ENCODE measurements around the gene AP1B1.
"Not testable (repeated sequence)": the region's sequence is repeated elsewhere in the genome, so short reads cannot be mapped to it uniquely, and the experiment has no call there.

AP1B1 gene

DNA sequence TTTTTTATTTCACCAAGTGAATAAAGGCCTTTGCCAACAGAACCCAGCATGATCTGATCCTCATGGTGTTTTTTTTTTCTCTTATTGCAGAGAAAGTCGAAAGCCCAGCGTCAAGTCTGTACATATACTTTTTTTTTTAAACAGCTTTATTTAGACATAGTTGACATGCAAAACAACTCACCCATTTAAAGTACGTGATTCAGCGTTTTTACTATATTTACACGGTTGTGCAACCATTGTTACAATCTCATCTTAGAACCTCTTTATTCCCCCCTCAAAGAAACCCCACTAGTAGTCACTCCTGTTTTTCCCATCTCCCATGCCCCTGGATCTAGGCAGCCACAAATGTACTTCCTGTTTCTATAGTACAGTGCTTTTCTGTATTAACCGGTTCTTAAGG lies 20.6 kb upstream of the AP1B1 start:
- ATAC-seq (ENCODE audit: low read depth), result no peak
- H3K27ac ChIP-seq (ENCODE audit: poor library complexity, severe bottlenecking), result no peak overlapping the region
- TF ChIP-seq, protein P1, sequence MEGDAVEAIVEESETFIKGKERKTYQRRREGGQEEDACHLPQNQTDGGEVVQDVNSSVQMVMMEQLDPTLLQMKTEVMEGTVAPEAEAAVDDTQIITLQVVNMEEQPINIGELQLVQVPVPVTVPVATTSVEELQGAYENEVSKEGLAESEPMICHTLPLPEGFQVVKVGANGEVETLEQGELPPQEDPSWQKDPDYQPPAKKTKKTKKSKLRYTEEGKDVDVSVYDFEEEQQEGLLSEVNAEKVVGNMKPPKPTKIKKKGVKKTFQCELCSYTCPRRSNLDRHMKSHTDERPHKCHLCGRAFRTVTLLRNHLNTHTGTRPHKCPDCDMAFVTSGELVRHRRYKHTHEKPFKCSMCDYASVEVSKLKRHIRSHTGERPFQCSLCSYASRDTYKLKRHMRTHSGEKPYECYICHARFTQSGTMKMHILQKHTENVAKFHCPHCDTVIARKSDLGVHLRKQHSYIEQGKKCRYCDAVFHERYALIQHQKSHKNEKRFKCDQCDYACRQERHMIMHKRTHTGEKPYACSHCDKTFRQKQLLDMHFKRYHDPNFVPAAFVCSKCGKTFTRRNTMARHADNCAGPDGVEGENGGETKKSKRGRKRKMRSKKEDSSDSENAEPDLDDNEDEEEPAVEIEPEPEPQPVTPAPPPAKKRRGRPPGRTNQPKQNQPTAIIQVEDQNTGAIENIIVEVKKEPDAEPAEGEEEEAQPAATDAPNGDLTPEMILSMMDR (IDR thresholded peaks at IDR 0.05; ENCODE audit: poor library complexity, severe bottlenecking), result no peak
- no peaks in the 10 kb centered on the region for H3K9me3 ChIP-seq (ENCODE audit: severe bottlenecking)
- H3K36me3 ChIP-seq (ENCODE audit: low read depth), result no peaks in the 10 kb centered on the region
- peaks cover 6% of the 10 kb centered on the region for H3K4me1 ChIP-seq (ENCODE audit: insufficient read depth, poor library complexity, severe bottlenecking)
- no peaks in the 10 kb centered on the region for H3K27me3 ChIP-seq (ENCODE audit: insufficient read depth, poor library complexity, severe bottlenecking)
- no peak overlapping the region for H3K4me3 ChIP-seq (ENCODE audit: severe bottlenecking)
- DNase-seq (ENCODE audit: low spot score), result no peak

DNA sequence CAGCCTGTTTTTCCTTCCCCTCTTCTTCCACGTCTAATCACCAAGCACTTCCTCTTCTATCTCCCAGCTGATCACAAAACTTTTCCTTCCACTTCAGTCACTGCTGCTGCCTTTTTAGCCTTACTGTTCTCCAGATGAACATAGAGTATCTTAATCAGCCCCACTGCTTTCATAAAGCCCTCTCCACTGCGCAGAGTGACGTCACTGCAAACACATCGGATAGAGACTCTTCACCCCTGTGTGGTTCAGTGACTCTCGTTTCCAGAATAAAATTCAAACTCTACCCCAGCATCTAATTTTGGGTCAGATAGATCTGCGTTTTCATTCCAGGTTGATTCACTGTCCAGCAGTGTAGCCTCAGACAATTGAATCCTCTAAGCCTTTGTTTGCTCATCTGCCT lies 13.2 kb upstream of the AP1B1 start:
- not testable (repeated sequence) for H3K4me3 ChIP-seq (ENCODE audit: severe bottlenecking); H3K4me1 ChIP-seq (ENCODE audit: insufficient read depth, poor library complexity, severe bottlenecking); ATAC-seq (ENCODE audit: low read depth); H3K9me3 ChIP-seq (ENCODE audit: severe bottlenecking); H3K27ac ChIP-seq (ENCODE audit: poor library complexity, severe bottlenecking); DNase-seq (ENCODE audit: low spot score); H3K36me3 ChIP-seq (ENCODE audit: low read depth); H3K27me3 ChIP-seq (ENCODE audit: insufficient read depth, poor library complexity, severe bottlenecking)

DNA sequence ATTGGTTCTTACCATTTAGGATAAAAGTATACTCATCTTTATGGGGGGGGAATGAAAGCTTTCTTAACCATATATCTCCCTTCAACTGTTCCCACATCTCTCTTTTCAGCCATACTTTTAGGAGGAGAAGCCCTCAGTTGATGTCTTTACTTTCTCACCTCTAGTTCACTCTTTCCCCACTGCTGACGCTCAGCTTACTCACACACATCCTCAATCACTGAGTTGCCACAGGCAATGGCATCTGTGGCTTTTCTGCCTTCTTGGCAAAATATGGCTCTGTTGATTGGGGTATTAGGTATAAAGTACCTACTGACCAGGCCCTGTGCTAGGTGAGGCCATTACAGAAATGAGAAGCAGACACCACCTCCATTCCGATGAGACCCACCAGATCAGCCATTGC lies 12.2 kb upstream of the AP1B1 start:
- H3K27me3 ChIP-seq (ENCODE audit: insufficient read depth, poor library complexity, severe bottlenecking), result no peaks in the 10 kb centered on the region
- no peaks in the 10 kb centered on the region for H3K9me3 ChIP-seq (ENCODE audit: severe bottlenecking)
- no peaks in the 10 kb centered on the region for H3K36me3 ChIP-seq (ENCODE audit: low read depth)
- DNase-seq (ENCODE audit: low spot score) (no peak), ATAC-seq (ENCODE audit: low read depth) (no peak)
- H3K4me1 ChIP-seq (ENCODE audit: insufficient read depth, poor library complexity, severe bottlenecking), result no peaks in the 10 kb centered on the region
- TF ChIP-seq, protein P1 (IDR thresholded peaks at IDR 0.05; ENCODE audit: poor library complexity, severe bottlenecking), result no peak
- H3K27ac ChIP-seq (ENCODE audit: poor library complexity, severe bottlenecking), result no peak overlapping the region
- no peak overlapping the region for H3K4me3 ChIP-seq (ENCODE audit: severe bottlenecking)

DNA sequence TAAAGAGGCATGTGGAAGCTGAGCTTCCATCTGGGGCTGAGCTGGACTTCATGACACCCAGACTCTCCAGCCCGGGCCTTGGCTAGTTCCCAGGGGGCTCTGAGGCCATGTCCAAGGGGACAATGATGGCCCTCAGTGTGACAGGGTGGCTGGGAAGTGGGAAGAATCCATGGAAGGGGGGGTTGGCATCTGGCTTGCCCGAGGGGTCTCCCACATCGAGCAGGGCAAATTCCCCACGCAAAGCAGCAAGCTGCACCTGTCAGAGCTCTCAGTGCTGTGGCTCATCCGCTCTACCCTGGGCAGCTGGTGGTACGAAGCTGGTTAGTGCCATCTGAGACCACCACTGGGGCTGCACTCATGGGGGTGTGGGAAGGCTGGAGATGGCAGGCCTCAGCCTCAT lies 9.4 kb upstream of the AP1B1 start:
- no peak for ATAC-seq (ENCODE audit: low read depth)
- TF ChIP-seq, protein P1 (IDR thresholded peaks at IDR 0.05; ENCODE audit: poor library complexity, severe bottlenecking), result no peak
- Histone ChIP-seq H3K36me3 (ENCODE audit: low read depth) (no peaks in the 10 kb centered on the region), H3K4me3 (ENCODE audit: severe bottlenecking) (no peak overlapping the region), H3K27me3 (ENCODE audit: insufficient read depth, poor library complexity, severe bottlenecking) (no peaks in the 10 kb centered on the region), H3K9me3 (ENCODE audit: severe bottlenecking) (no peaks in the 10 kb centered on the region), H3K27ac (ENCODE audit: poor library complexity, severe bottlenecking) (no peak overlapping the region), H3K4me1 (ENCODE audit: insufficient read depth, poor library complexity, severe bottlenecking) (no peaks in the 10 kb centered on the region)
- DNase-seq (ENCODE audit: low spot score), result no peak

DNA sequence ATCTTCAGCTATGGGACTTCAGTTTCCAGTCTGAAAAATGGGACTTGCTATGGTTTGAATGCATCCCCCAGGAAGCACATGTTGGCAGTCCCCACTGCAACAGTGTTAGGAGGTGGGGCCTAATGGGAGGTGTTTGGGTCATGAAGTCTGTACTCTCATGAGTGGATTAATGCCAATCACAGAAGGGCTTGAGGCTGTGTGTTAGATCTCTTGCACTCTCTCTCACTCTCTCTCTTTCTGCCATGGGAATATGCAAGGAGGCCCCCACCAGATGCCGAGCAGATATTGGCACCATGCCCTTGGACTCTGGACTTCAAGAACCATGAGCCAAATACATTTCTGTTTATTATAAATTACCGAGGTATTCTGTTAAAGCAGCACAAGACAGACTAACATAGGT lies 7.8 kb upstream of the AP1B1 start:
- TF ChIP-seq, protein P1 (IDR thresholded peaks at IDR 0.05; ENCODE audit: poor library complexity, severe bottlenecking), result no peak
- Histone ChIP-seq H3K4me1 (ENCODE audit: insufficient read depth, poor library complexity, severe bottlenecking) (no peaks in the 10 kb centered on the region), H3K4me3 (ENCODE audit: severe bottlenecking) (no peak overlapping the region), H3K36me3 (ENCODE audit: low read depth) (no peaks in the 10 kb centered on the region), H3K9me3 (ENCODE audit: severe bottlenecking) (no peaks in the 10 kb centered on the region), H3K27ac (ENCODE audit: poor library complexity, severe bottlenecking) (no peak overlapping the region), H3K27me3 (ENCODE audit: insufficient read depth, poor library complexity, severe bottlenecking) (no peaks in the 10 kb centered on the region)
- DNase-seq (ENCODE audit: low spot score), result no peak
- no peak for ATAC-seq (ENCODE audit: low read depth)
